Activated effector memory CD4-positive, alpha-beta T cell treated with Interleukin-2 at 50 U/mL for 16 hours (primary cell): ENCODE measurements around the gene OTULINL.

Experiments
- DNase-seq: peaks from one replicate; pipeline ENCODE4 v3.0.0-alpha.2; 2020

OTULINL gene

DNA sequence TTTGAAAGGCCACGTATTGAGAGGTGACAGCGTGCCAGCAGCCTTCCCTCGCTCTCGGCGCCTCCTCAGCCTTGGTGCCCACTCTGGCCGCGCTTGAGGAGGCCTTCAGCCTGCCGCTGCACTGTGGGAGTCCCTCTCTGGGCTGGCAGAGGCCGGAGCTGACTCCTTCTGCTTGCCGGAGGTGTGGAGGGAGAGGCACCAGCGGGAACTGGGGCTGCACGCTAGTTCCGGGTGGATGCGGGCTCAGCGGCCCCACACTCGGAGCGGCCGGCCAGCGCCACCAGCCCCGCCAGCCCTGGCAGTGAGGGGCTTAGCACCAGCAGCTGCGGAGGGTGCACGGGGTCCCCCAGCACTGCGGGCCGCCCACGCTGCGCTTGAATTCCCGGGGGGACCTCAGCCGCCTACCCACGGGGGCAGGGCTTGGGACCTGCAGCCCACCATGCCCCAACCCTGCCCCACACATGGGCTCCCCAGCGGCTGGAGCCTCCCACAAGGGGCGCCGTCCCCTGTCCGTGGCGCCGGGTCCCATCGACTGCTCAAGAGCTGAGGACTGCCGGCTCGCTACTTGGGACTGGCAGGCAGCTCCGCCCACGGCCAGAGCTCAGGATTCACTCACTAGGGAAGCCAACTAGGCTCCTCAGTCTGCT, 4.4 kb upstream of the OTULINL start:
- no peak for DNase-seq

DNA sequence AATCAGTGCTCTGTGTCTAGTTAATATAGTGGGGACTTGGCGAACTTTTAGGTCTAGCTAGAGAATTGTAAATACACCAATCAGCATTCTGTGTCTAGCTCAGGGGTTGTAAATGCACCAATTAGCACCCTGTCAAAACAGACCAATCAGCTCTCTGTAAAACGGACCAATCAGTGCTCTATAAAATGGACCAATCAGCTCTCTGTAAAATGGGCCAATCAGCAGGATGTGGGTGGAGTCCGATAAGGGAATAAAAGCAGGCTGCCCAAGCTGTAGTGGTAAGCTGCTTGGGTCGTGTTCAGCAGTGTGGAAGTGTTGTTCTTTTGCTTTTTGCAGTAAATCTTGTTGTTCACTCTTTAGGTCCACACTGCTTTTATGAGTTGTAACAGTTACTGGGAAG, 3.6 kb upstream of the OTULINL start:
- DNase-seq = no peak

DNA sequence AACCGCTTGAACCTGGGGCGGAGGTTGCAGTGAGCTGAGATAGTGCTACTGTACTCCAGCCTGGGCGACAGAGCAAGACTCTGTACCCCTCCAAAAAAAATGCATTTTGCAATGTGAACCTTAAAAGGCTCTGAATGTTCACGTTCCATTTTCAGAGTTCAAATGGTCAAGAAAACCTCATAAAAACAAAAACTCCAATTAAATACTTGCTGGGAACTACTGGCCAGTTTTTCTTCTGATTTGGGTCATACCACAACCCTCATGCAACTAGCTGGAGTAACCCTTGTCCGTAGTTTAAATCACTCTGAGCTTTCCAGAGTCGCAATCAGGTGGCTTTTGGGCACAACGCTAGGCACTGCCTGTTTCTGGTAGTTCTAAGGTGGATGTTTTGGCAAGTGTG, 2.3 kb upstream of the OTULINL start:
- DNase-seq = no peak

DNA sequence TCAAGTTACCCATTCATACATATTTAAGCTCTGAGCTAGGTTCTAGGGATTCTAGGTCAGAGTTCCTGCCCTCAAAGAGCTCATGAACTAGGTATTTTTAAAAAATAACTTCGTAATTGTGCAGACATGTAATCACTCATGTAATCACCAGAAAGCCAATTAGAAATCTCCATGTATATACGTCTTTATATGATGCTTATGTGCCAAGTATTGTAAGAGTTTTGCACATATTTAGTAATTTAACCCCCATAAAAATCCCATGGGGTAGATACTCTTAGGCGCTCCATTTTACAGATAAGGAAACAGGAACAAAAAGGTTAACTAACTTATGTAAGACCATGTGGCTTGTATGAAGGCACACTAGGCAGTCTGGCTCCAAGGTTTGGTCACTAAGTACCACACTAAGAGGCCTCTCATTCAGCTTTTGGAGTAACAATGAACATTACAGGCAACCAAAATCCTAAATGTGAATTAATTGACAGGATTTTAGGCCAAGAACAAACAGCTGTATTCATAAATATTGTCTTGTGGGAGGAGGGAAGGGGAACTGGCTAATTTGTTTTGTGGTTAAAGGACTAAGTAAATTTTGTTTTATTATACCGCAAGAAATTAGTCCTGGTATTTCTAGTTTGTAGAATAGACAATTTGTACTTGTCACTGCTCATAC, 1.7 kb upstream of the OTULINL start:
- no peak for DNase-seq

DNA sequence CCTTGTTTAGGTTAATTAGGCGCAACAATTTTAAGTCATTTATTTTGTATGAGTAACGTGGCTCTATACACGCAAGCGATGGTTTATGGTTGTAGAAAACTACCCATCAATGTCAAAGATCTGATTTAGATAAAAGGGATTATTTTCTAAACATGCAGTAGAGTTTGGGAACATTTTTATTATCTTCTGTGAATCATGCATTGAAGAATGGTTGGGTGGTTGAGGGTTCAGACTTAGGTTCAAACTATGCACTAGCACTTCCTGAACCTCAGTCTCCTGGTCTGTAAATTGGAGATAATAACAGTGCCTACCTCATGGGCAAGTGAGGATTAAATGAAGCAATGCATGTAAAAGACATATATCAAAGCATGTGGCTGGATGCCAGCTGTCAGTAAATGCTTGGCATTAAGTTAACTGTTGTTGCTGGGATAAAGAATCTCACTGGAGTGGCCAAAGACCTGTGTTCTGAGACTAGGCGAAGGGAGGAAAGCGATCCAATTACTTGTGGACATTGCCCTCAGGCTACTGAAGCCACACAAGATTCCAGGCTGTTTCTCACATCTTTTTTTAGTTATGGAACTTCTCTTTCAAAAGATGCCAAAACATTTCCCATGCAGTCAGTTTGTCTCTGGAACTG, 1.1 kb upstream of the OTULINL start:
- no peak for DNase-seq

DNA sequence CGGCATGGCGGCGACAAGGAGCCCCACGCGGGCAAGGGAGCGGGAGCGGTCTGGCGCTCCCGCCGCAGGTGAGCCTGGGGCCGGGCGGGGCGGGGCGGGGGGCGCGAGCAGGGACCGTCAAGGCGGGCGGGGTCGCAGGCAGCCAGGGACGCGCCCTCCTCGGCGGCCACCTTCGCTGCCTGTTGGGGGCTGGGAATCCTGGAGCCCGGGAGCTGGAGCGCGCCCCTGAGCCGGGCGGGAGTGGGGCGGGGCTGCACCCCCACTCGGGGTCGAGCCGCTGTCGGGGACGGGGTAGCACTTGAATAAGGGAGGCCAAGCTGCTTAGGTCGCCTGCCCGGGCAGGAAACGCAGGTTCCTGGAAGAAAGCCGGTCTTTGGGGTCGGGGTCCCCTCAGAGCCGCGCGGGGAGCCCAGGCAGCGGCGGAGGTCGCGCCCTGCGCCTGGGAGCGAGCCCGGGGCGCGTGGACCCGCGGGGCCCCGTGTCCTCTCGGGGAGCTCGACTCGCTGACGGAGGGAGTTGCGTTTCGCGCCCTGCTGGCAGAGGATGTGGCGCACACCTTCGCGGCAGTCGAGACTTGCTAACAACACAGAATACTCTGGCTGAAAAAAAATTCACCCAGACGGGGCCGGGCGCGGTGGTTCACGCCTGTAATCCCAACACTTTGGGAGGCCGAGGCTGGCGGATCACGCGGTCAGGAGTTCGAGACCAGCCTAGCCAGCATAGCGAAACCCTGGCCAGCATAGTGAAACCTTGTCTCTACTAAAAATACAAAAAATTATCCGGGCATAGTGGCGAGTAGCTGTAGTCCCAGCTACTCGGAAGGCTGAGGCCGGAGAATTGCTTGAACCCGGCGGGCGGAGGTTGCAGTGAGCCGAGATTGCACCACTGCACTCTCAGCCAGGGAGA, 552 bp downstream of the OTULINL start:
- peak; percentile 79 for DNase-seq

DNA sequence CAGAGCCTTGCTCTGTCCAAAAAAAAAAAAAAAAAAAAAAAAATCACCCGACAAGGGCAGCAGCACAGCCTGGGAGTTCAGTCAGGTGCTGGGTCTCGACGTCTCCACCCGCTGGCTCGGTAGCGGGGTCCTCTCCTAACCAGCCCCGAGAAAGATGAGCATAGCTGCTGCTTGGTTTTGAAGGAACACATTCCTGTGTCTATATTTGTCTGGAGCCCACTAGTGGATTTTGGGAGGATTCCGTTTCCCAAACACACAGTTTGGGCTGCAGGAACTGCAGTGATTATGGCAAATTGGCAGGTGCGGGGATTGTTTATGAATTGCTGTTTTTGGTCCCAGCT, 1.2 kb downstream of the OTULINL start:
- DNase-seq = no peak

DNA sequence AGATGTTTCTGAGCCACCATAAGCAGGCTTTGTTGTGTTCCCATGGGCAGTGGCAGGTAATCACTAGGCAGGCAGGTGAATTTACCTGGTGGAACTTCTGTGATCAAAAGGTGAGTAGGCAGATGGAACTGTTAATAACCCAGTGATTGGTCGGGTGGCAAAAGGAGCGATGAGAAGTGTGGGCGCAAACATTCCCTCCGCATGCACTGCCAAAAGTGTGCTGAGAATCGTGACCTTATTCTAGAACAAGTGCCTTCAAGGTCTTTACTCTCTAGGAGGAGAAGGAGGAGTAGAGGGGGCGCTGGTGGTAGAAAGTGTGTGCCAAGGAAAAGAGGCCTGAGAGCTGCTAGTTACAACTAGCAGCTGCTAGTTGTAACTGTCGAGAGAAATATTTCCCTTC, 3.3 kb downstream of the OTULINL start:
- no peak for DNase-seq

DNA sequence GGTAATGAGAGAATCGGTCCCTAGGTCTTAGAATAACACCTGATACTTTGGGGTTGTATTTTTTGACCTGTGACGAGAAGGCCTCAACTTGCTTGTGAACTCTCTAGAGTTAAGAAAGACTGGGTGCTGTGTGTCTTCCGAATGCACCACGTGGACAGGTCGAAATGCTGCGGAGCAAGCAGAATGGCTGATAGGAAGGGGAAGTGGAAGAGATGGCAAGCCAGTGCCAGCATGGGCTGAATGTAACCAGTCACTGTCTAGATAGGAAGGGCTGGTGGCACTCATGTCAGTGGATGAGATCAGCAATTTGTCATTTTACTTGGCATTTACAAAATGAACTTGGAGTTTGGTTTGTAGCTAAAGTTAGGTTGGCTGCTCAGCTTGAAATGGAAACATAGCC, 5.6 kb downstream of the OTULINL start:
- DNase-seq = no peak

DNA sequence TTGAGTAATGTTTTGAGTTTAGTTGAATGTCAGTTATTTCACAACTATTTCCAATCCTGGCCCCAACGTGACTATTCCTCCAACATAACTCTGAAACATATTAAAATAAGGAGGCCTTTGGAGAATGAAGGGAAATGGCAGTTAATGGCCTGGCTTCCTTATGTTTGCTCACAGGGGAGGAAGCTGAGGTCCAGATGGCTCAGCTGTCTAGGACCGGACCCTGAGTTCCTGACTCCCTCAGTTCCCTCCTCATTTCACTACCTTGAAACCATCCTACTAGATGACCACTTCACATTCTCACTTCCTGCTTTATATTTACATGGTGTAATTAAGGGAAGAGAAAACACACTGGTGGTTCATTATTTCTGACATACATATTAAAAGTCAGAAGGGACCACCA, 6.6 kb downstream of the OTULINL start:
- no peak for DNase-seq

DNA sequence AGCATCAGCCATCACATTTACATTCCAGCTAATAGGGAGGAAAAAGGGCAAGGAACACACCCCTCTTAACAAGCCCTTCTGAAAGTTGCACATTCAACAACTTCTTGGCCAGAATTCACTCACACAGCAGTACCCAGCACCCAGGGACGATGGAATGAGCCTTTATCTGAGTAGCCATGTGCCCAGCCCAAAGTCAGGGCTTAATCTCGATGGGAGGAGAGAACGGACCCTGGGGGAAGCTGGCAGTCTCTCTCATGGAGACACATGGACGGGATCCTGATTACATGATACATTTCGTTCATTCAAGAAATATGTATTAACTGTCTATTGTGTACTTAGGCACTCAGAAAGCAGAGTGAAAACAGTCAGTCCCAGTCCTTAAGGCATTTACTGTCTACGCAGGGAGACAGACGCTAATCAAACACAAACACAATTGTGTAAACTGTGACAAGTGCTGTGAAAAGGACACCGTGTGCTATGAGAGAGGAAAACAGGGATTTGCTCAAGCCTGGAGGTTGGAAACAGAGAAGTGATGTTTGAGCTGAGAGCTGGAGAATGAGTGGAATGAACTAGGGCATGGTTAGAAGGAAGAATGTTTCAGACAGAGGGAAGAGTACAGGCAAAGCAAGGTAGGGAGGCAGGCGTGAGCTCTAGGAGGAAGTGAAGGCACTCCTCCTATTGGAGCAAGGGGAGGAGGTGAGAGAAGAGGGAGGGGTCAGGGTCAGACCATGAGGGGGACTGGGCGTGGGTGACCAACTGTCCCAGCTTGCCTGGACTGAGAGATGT, 7.4 kb downstream of the OTULINL start:
- DNase-seq = no peak

DNA sequence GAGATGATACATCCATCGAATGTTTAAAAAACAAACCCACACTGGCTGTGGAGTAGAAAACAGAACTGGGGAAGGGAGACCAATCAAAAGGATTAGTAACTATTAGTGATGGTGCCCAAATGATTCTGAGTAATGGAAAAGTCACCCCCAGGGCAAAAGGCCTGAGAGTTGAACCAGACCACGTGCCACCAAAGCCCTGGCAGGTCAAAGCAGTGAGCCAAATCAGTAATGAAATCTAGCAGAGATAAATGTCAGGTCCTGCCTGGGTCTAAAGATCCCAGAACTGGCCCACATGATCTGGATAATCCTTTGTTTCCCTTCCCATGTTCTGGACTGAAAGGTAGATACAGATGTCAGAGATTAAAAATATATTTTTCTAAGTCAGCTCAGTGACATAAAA, 9.4 kb downstream of the OTULINL start:
- no peak for DNase-seq

DNA sequence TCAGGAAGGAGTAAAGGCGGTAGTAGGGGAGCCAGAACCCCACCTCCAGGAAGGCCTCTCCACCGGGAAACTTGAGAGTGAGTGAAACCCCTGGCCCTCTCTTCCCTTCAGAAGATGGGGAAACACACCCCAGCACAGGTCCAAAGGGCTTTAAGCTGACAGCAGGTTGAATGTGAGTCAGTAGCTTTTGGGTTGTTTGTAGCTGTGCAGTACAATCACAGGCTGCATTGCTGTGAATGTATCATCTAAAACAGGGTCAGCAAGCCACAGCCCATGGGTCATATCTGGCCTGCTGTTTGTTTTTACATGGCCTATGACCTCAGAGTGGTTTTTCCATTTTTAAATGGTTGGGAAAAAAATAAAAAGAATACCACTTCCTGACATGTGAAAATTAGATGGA, 10.0 kb downstream of the OTULINL start:
- no peak for DNase-seq

DNA sequence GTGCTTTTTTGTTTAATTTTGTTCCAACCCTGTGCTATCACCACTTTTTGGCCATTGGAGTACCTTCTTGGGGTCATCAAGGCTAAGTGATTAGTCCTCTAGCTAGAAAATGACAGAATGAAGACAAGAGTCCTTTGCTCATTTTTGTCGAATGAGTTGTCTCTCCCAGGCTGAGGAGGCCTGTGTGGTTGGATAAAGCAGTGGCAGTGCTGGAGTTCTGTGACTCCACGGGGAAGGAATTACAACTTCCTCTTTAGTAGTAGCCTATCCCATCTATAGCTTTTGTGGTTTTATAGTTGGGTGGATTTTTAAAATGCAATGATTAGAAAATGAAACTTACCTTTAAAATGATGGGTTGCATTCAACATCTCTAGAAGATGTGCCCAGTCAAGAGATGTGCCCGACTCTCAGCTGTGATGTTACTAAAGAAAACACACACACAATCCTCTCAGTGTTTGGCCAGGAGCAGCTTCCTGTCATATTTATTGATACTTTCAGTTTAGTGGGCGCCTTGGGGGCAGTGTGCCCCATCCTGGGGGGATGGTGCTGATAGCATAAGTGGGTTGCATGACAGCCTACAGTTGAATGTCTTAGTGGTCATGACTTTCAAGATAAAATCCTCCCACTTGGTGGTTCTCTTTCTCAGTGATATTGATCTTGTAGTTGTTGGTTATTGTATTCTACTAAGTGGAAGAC, 11.9 kb downstream of the OTULINL start:
- no peak for DNase-seq

DNA sequence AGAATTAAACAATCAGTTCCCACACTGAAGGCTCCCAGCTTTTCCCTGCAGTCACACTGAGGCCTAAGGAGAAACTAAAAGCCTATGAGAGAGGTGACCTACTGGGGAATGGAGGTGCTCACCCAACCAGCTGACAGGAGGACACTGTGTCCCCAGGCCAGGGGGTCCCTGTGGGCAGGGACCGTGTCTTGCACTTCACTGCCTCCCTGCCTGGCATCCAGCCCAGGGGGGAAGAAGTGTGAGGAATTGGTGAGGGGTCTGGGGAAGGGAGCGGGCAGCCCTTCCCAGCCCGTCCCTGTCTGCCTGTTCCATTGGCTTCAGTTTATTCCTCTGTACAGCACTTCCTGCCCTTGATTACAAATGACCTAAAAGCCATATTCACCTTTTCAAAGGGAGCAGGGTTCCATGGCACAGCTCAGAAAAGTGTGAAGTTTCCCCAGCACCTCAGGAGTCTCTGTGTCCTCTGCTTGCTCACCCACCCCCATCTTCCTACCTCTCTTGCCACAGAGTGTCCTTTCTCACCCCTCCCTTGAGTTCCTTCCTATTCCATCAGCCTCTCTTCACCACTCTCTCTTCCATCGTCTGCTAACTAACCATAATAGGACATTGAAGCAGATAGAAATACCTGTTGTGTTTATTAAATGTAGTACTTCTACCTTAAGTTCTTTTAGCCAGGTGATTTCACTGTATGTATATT, 12.9 kb downstream of the OTULINL start:
- no peak for DNase-seq

DNA sequence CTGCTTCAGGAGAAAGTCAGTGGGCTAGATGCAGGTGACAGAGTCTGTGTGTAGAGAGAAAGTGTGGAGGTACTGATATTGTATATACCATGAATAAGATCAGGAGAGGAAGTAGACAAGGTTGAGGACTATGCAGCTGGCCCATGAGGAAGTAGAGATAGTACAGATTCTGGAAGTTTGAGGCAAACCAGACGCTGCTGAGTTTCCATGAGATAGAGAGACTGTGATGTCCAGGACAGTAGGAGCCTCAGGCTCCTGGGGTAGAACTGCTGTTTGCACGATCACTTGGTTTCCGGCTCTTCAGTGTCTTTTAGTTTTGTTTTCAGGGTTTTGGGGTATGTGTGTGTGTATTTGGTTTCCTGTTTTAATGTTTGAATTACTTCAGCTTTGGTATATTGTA, 13.6 kb downstream of the OTULINL start:
- DNase-seq = peak; percentile 10

DNA sequence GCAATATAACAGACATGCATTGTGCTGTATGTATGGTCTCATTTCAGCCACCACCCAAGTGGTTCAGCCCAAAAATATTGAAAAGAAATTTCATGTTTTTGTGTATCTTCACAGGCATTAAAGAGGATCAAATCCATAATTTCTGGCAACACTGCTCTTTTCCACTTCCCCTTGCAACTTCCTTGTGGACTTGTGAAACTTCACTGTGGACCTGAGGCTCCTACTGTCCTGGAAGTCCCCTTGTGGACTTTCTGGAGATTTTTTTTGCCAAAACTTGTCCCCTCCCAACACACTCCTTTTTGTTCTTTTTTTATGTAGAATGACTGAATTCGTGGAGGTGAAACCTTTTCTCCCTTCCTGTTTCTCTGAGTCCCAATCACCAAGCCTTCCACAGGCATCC, 14.3 kb downstream of the OTULINL start:
- no peak for DNase-seq

DNA sequence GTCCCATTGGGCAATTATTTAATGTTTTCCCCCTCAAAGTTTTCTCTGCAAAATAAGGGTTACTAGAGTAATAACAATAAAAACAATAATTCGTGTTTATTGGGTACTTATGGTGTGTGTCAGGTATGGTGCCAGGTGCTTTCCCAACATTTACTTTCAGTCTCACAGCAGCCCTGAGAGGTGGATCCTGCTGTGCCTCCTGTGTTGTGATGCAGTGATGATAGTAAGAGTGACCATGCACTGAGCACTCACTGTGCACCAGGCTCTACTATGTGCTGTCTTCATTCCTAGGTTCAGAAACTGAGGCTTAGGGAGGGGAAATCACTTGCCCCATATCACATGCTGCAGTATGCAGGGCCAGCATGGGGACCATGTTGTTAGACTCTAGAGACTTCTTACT, 15.5 kb downstream of the OTULINL start:
- DNase-seq = no peak

DNA sequence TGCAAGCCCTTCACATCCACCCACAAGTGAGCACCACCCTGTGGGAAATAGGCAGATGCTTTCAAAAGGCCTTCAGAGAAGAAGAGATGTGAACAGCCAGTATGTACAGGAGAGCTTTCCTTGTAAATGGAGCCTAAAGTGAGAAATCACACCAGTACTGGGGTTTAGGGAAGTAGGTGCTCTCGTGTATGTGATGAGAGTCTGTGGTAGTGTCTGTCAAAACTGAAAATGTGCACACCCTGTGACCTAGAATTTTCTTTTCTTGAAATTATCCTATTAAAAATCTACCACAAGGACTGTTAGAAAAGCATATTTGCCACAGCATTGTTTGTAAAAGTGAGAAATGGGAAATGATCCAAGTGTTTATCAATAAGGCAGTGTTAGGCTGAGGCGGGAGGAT, 16.6 kb downstream of the OTULINL start:
- no peak for DNase-seq

DNA sequence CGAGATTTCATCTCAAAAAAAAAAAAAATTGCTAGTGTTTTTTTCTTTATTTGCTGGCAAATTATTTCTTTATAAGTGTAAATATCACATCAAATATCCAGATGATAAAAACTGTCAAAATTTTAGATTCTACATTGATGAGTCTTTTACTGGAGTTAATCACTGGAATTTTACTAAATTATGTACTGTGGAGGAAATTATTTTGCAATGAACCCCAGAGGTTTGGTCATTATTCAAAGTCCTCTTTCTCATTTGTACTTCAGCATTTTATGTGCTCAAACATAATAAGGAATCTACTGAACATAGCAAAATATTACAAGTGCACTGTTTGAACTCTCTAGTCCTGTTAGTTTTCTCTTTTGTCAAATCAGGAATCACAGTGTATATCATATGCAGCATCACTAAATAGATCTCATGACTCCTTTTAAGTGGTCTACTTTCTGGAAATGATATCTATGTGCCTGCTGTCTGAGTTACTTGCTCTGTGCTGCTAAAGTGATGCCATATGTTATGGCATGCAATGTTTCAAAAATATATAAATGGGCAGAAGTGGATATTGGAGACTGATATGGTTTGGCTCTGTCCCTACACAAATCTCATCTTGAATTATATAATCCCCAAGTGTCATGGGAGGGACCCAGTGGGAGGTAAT, 18.0 kb downstream of the OTULINL start:
- no peak for DNase-seq

DNA sequence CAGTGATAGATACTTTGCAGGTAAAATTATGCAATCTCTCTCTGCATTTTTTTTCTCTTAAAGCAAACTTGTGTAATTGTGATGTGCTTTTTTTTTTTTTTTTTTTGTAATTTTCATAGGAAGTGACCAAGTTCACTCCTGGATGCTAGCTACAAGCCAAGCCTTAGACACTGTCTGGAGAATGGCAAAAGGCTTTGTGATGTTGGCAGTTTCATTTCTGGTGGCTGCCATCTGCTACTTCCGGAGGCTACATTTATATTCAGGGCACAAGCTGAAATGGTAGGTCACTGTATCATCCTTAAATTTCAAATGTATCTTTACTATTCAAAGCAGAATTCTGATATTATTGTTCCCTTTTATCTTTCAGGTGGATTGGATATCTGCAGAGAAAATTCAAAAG, 19.3 kb downstream of the OTULINL start:
- DNase-seq = no peak
